Liver (tissue), 9 donors: ENCODE data around the gene IRAK2. TPM values are rescaled to one million over a fixed set of nuclear protein-coding genes. Genes with fewer than 3 reads are reported as not detected.

Experiments
- DNase-seq: peaks from one replicate; pipeline ENCODE4 v3.0.0-alpha.2; 2017; ENCODE audit warnings: low spot score
- H3K27ac ChIP-seq, 2 donors: one replicate each; pipeline ENCODE4 v1.7.0; 2013; ENCODE audit warnings: inconsistent platforms in 2 of 2, low read length in 2 of 2, control low read depth in 1 of 2, low read depth in 1 of 2, mild to moderate bottlenecking in 1 of 2
- H3K27me3 ChIP-seq, 4 donors: one replicate each; pipeline versions ENCODE4 v1.6.1 to v1.7.0; 2013; ENCODE audit warnings: low read length in 3 of 4, inconsistent platforms in 1 of 4, mild to moderate bottlenecking in 1 of 4, moderate library complexity in 1 of 4; ENCODE audit not compliant: control insufficient read depth in 4 of 4, insufficient read depth in 4 of 4
- H3K36me3 ChIP-seq, 4 donors: one replicate each; pipeline versions ENCODE4 v1.6.1 to v1.7.0; 2013; ENCODE audit warnings: low read length in 3 of 4, mild to moderate bottlenecking in 3 of 4, low read depth in 1 of 4, moderate library complexity in 1 of 4; ENCODE audit not compliant: control insufficient read depth in 4 of 4, insufficient read depth in 3 of 4
- H3K4me1 ChIP-seq, 4 donors: one replicate each; pipeline versions ENCODE4 v1.6.1 to v1.7.0; 2013; ENCODE audit warnings: low read length in 3 of 4, mild to moderate bottlenecking in 3 of 4, moderate library complexity in 1 of 4; ENCODE audit not compliant: control insufficient read depth in 4 of 4, insufficient read depth in 4 of 4
- H3K4me3 ChIP-seq, 3 donors: one replicate each; pipeline versions ENCODE4 v1.6.1 to v1.7.0; 2013; ENCODE audit warnings: low read length in 3 of 3, control low read depth in 1 of 3, low read depth in 1 of 3, mild to moderate bottlenecking in 1 of 3
- H3K9ac ChIP-seq, 2 donors: one replicate each; pipeline ENCODE4 v1.7.0; 2013; ENCODE audit warnings: low read length in 2 of 2, mild to moderate bottlenecking in 2 of 2, moderate library complexity in 2 of 2, control low read depth in 1 of 2, low read depth in 1 of 2
- H3K9me3 ChIP-seq, 4 donors: one replicate each; pipeline versions ENCODE4 v1.6.1 to v1.7.0; 2013; ENCODE audit warnings: low read length in 3 of 4; ENCODE audit not compliant: control insufficient read depth in 4 of 4
- ATF3 ChIP-seq: IDR thresholded peaks from 2 replicates; pipeline ENCODE4 v1.6.1; 2016; ENCODE audit warnings: antibody characterized with exemption
- EGR1 ChIP-seq, 2 donors: IDR thresholded peaks; 2 replicates each; pipeline ENCODE4 v1.6.1; 2016 to 2018; ENCODE audit warnings: antibody characterized with exemption in 2 of 2, low read depth in 2 of 2
- FOXA1 ChIP-seq: IDR thresholded peaks from 2 replicates; pipeline ENCODE4 v1.6.1; 2016; ENCODE audit warnings: antibody characterized with exemption
- FOXA2 ChIP-seq: IDR thresholded peaks from 2 replicates; pipeline ENCODE4 v1.6.1; 2016; ENCODE audit warnings: antibody characterized with exemption
- HNF4A ChIP-seq, 2 donors: conservative IDR thresholded peaks; 2 replicates each; pipeline ENCODE4 v1.6.1; 2016; ENCODE audit warnings: antibody characterized with exemption in 2 of 2, mild to moderate bottlenecking in 2 of 2
- HNF4G ChIP-seq: IDR thresholded peaks from 2 replicates; pipeline ENCODE4 v1.6.1; 2016; ENCODE audit warnings: antibody characterized with exemption
- JUND ChIP-seq, 2 donors: IDR thresholded peaks; 2 replicates each; pipeline ENCODE4 v1.6.1; 2016; ENCODE audit warnings: antibody characterized with exemption in 2 of 2
- NR2F2 ChIP-seq: IDR thresholded peaks from 2 replicates; pipeline ENCODE4 v1.6.1; 2016; ENCODE audit warnings: antibody characterized with exemption
- RAD21 ChIP-seq, 2 donors: IDR thresholded peaks; 2 replicates each; pipeline ENCODE4 v1.6.1; 2016; ENCODE audit warnings: antibody characterized with exemption in 2 of 2, mild to moderate bottlenecking in 2 of 2
- REST ChIP-seq: IDR thresholded peaks from 2 replicates; pipeline ENCODE4 v1.6.1; 2016; ENCODE audit warnings: antibody characterized with exemption, mild to moderate bottlenecking
- RXRA ChIP-seq, 2 donors: IDR thresholded peaks; 2 replicates each; pipeline ENCODE4 v1.6.1; 2017 to 2018; ENCODE audit warnings: antibody characterized with exemption in 2 of 2, mild to moderate bottlenecking in 1 of 2
- SP1 ChIP-seq: IDR thresholded peaks from 2 replicates; pipeline ENCODE4 v1.6.1; 2018; ENCODE audit warnings: antibody characterized with exemption, mild to moderate bottlenecking
- TAF1 ChIP-seq: conservative IDR thresholded peaks from 2 replicates; pipeline ENCODE4 v1.6.1; 2016; ENCODE audit warnings: antibody characterized with exemption, mild to moderate bottlenecking
- YY1 ChIP-seq: IDR thresholded peaks from 2 replicates; pipeline ENCODE4 v1.6.1; 2016; ENCODE audit warnings: antibody characterized with exemption, mild to moderate bottlenecking
- ZBTB33 ChIP-seq: IDR thresholded peaks from 2 replicates; pipeline ENCODE4 v1.6.1; 2016; ENCODE audit warnings: antibody characterized with exemption
- WGBS: extraction: QIAGEN DNeasy Blood & Tissue Kit; methylation state at CpG from one replicate; pipeline ENCODE4 v1.1.7; 2013; 5-methylcytosine and 5-hydroxymethylcytosine counted together
- polyA plus RNA-seq, 2 donors: library from polyadenylated mRNA; stranded (reverse) in 1 of 2; unstranded in 1 of 2; fragments of 200-250 nt in 1 of 2; fragments of >200 nt in 1 of 2; fragmentation: Nextera tagmentation in 1 of 2; extraction: Ambion mirVana in 1 of 2; gene quantifications; one replicate each; pipeline versions ENCODE4 v1.2.1 to v1.2.3, GENCODE V29; 2013 to 2015
- total RNA-seq, 2 donors: library from RNA; depleted of rRNA; stranded (reverse); fragments of >200 nt; gene quantifications; one replicate each; pipeline ENCODE4 v1.2.3, GENCODE V29; 2014
- TF ChIP-seq, protein P1 (sequence below): fragments of 150-350 bp; IDR thresholded peaks from 2 replicates; pipeline ENCODE4 v1.5.1; 2017; ENCODE audit warnings: improper control_type of control experiment, low read depth, low read length; ENCODE audit not compliant: missing input control
- donor health status: healthy.
- donor health status: healthy.
- donor health status: healthy.
- donor health status: healthy.
- donor health status: healthy.

IRAK2 gene
- total and polyA plus RNA-seq, 4 donors, result 2.7 to 9.3 (median 5.9) TPM

GRCh38 chr3:10150987-10151386 is 13.7 kb upstream of the IRAK2 start:
- Histone ChIP-seq H3K9ac (no peak overlapping the region), H3K27me3 (no peaks in the 10 kb centered on the region), H3K27ac (no peak overlapping the region), H3K4me1 (peaks cover 0 to 3% (median 0%) of the 10 kb centered on the region in 4 donors), H3K9me3 (no peaks in the 10 kb centered on the region), H3K36me3 (peaks cover 15 to 31% (median 22%) of the 10 kb centered on the region in 4 donors), H3K4me3 (no peak overlapping the region)
- TF ChIP-seq YY1, result no peak
- TF ChIP-seq REST, result no peak
- no peak for TF ChIP-seq JUND (IDR thresholded peaks at IDR 0.05)
- TF ChIP-seq ATF3, result no peak
- TF ChIP-seq, protein P1, sequence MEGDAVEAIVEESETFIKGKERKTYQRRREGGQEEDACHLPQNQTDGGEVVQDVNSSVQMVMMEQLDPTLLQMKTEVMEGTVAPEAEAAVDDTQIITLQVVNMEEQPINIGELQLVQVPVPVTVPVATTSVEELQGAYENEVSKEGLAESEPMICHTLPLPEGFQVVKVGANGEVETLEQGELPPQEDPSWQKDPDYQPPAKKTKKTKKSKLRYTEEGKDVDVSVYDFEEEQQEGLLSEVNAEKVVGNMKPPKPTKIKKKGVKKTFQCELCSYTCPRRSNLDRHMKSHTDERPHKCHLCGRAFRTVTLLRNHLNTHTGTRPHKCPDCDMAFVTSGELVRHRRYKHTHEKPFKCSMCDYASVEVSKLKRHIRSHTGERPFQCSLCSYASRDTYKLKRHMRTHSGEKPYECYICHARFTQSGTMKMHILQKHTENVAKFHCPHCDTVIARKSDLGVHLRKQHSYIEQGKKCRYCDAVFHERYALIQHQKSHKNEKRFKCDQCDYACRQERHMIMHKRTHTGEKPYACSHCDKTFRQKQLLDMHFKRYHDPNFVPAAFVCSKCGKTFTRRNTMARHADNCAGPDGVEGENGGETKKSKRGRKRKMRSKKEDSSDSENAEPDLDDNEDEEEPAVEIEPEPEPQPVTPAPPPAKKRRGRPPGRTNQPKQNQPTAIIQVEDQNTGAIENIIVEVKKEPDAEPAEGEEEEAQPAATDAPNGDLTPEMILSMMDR, result no peak
- no peak for TF ChIP-seq ZBTB33
- TF ChIP-seq FOXA2, result no peak
- no peak for TF ChIP-seq TAF1
- no peak for TF ChIP-seq RAD21 (IDR thresholded peaks at IDR 0.05)
- TF ChIP-seq EGR1 (IDR thresholded peaks at IDR 0.05; ENCODE audit: low read depth in 2 of 2), result no peak
- TF ChIP-seq NR2F2, result no peak
- no peak for TF ChIP-seq HNF4A (conservative IDR thresholded peaks at IDR 0.05)
- no peak for TF ChIP-seq HNF4G
- no peak for DNase-seq
- 86% methylated on average over 6 of the region's 6 CpGs for WGBS

DNA sequence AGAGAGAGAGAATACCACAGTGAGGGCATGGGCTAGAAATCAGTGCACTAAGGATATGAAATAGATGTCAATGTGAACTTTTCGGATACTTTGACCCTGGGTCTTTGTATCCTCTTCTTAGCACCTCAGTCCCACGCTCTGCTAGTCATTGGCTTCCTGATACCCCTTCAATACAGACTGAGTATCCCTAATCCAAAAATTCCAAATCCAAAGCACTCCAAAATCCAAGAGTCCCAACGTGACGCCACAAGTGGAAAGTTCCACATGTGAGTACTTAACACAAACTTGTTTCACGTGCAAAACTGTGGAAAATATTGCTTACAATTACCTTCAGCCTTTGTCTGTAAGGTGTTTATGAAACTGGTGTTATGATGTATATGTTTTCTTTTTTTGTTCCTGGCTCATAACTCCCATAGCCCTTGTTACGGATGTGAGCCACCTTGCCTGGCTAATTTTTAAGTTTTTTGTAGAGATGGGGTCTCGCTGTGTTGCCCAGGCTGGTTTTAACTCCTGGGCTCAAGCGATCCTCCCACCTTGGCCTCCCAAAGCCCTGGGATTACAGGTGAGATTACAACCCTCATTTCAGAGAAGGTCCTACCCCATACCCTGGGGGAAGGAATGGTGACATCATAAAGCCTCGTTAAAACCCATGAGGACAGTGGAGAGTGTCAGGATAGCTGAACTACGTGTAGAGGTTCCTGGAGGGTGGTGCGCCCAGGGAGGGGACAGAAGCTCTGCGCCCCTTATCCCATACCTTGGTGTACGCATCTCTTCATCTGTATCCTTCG is 10.2 kb upstream of the IRAK2 start:
- WGBS, result 94% methylated on average over 14 of the region's 14 CpGs
- Histone ChIP-seq H3K36me3 (peaks cover 10 to 29% (median 20%) of the 10 kb centered on the region in 4 donors), H3K9ac (no peak overlapping the region), H3K9me3 (no peaks in the 10 kb centered on the region), H3K4me1 (no peaks in the 10 kb centered on the region), H3K27me3 (no peaks in the 10 kb centered on the region), H3K27ac (no peak overlapping the region), H3K4me3 (no peak overlapping the region)
- DNase-seq, result no peak
- TF ChIP-seq YY1, result no peak
- TF ChIP-seq HNF4G, result no peak
- no peak for TF ChIP-seq RAD21 (IDR thresholded peaks at IDR 0.05)
- TF ChIP-seq ZBTB33, result no peak
- TF ChIP-seq JUND (IDR thresholded peaks at IDR 0.05), result no peak
- no peak for TF ChIP-seq FOXA1
- no peak for TF ChIP-seq FOXA2
- TF ChIP-seq ATF3, result no peak
- TF ChIP-seq EGR1 (IDR thresholded peaks at IDR 0.05; ENCODE audit: low read depth in 2 of 2), result no peak
- no peak for TF ChIP-seq RXRA (IDR thresholded peaks at IDR 0.05)
- no peak for TF ChIP-seq REST
- TF ChIP-seq SP1, result no peak
- no peak for TF ChIP-seq TAF1
